PC-9 (cell line): ENCODE results near the gene ERC1.

Experiments used
- CTCF ChIP-seq: fragments of 200-600 bp; sonication (generic); conservative IDR thresholded peaks from 2 replicates; pipeline ENCODE4 v1.6.1; 2017; ENCODE audit warnings: mixed run types, antibody characterized with exemption, mild to moderate bottlenecking, moderate library complexity
- EZH2 ChIP-seq: fragments of 200-600 bp; sonication (generic); IDR thresholded peaks from 2 replicates; pipeline ENCODE4 v1.8.0; 2017; ENCODE audit warnings: antibody characterized with exemption, low read depth

- no peak for TF ChIP-seq CTCF
- TF ChIP-seq EZH2 = no peak
These were observed 320.1 kb downstream of the ERC1 start for GRCh38 chr12:1311145-1311544.
